C4-2B (cell line): ENCODE data around the gene PPP1R12B.
"Not testable (repeated sequence)": the region's sequence is repeated elsewhere in the genome, so short reads cannot be mapped to it uniquely, and the experiment has no call there.

Experiments
- H3K27ac ChIP-seq: fragments of 450-650 bp; 2 replicates; pipeline ENCODE4 v1.5.1; 2017
- ZFX ChIP-seq: fragments of 450-650 bp; IDR thresholded peaks from 2 replicates; pipeline ENCODE4 v1.6.1; 2017
- TF ChIP-seq, protein P1 (sequence below): fragments of 450-650 bp; conservative IDR thresholded peaks from 2 replicates; pipeline ENCODE4 v1.5.1; 2017; ENCODE audit warnings: mild to moderate bottlenecking

The PPP1R12B gene

GRCh38 chr1:202577381-202577780 lies 228.9 kb downstream of the PPP1R12B start:
- H3K27ac ChIP-seq, result no peak overlapping the region

DNA sequence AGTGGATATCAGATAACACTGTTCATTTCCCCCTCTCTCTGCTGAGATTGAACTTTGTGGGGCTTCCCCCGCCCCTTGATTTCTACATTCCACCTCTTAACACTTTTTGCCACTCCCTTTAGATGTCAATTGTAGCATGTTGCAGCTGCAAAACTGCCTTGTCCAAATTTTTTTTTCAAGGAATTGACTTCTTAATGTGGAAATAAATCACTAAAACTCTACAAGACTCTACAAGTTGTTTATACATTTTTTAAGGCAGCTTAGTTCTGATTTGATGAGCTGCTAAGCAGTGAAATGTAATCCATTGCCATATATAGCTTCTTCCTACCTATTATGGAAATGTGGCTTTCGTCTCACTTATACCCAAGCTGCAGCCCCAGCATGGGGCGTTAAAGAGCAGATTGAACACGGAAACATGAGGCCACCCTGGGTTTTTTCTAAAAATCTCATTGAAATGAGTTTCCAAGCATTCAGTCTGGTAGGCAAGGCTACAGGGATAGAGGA lies 229.6 kb downstream of the PPP1R12B start:
- no peak for TF ChIP-seq ZFX
- TF ChIP-seq, protein P1, sequence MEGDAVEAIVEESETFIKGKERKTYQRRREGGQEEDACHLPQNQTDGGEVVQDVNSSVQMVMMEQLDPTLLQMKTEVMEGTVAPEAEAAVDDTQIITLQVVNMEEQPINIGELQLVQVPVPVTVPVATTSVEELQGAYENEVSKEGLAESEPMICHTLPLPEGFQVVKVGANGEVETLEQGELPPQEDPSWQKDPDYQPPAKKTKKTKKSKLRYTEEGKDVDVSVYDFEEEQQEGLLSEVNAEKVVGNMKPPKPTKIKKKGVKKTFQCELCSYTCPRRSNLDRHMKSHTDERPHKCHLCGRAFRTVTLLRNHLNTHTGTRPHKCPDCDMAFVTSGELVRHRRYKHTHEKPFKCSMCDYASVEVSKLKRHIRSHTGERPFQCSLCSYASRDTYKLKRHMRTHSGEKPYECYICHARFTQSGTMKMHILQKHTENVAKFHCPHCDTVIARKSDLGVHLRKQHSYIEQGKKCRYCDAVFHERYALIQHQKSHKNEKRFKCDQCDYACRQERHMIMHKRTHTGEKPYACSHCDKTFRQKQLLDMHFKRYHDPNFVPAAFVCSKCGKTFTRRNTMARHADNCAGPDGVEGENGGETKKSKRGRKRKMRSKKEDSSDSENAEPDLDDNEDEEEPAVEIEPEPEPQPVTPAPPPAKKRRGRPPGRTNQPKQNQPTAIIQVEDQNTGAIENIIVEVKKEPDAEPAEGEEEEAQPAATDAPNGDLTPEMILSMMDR, result no peak
- H3K27ac ChIP-seq, result no peak overlapping the region

More at GRCh38 chr1:202577381-202577780, 228.9 kb downstream of the PPP1R12B start:
- no peak for TF ChIP-seq ZFX
- TF ChIP-seq, protein P1, result no peak

- no peak overlapping the region for H3K27ac ChIP-seq
Observed at GRCh38 chr1:202578565-202578964, 230.1 kb downstream of the PPP1R12B start.

DNA sequence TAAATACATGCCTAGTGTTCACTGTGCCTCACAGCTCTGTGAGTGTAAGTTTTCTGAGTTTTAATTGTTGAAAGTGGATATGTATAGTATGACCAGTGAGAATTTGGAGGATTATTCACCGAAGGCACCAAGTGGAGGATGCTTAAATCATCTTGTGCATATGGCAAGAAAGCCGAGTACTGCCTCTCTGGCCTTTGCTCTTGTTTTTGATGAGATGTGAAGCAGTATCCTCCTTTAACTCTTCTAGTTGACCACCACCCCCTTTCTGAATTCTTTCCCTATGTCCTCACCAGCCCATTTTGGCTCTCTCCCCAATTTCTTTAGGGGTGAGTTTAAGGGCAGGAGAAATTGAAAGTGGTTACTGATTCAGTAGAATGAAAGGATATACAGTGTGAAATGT lies 231.3 kb downstream of the PPP1R12B start:
- no peak overlapping the region for H3K27ac ChIP-seq
- TF ChIP-seq, protein P1, result no peak
- TF ChIP-seq ZFX, result no peak

More at GRCh38 chr1:202578565-202578964, 230.1 kb downstream of the PPP1R12B start:
- TF ChIP-seq ZFX, result no peak
- TF ChIP-seq, protein P1, result no peak

DNA sequence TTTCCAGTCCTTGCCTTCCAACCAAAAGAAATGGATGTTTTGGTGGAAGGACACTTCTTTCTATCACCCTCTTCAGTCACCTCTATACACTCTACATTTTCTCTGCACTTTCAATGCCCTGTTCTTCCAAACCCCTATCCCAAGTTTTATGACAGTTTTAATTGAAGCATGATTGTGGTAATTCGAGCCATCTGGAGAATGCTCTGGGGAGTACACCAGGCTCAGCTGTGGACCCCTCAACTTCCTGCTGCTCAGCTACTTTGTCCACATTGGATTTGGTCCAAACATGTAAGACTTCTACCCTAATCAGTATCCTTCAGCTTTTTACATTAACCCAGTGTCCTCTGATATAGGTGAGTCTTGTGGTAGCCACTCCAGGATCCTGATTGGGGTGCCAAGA lies 232.1 kb downstream of the PPP1R12B start:
- TF ChIP-seq, protein P1, result no peak
- no peak for TF ChIP-seq ZFX
- no peak overlapping the region for H3K27ac ChIP-seq

DNA sequence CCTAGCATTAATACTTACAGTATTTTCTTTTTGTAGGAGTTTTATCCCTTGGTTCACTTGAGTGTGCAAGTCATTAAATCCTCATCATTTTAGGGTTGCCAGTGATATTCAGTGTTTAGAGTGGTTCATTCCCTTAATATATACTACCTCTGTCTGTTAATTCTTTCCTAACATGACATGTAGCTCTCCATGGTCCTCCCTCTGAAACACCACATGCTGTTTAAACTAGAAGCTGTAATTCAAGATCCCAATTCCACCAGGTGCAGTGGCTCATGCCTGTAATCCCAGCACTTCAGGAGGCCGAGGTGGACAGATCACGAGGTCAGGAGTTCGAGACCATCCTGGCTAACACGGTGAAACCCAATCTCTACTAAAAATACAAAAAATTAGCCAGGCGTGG lies 233.9 kb downstream of the PPP1R12B start:
- H3K27ac ChIP-seq, result not testable (repeated sequence)

DNA sequence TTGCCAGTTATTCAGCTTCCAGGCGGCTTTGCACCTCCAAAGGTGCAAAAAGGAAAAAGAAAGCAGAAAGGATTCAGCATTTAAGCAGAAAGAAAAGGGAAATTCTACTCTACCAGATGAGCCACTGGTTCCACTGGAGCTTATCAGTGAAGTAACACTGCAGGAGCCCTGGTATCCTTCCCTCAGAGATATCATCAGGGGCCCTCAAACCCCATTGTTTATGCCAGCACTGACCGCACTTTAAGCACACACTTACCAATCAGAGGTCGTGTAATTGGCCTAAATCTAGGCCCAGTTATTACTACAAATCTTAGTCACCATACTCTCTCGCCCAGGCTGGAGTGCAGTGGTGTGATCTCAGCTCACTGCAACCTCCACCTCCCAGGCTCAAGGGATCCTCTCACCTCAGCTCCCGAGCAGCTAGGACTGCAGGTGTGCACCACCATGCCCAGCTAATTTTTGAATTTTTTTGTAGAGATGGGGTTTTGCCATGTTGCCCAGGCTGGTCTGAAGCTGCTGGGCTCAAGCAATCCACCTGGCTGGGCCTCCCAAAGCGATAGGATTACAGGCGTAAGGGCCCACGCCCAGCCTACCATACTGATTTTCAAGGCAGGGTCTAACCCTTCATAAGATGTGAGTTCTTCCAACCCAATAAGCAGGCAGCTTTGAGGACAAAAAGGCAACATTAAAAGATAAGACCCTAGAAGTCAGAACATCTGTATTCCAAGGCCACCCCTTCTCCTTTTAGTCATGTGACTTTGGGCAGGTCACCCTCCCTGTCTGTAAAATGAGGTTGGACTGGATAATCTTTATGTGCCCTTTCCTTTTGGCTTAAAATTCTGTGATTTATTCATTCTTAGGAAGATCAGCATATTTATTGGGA lies 236.4 kb downstream of the PPP1R12B start:
- H3K27ac ChIP-seq, result no peak overlapping the region
- TF ChIP-seq, protein P1, result no peak
- TF ChIP-seq ZFX, result no peak
